GM19467 (cell line): ENCODE measurements around the gene FETUB.
A peak's percentile ranks its signal among the peaks of the same experiment; 100 is the strongest.
"Not testable (repeated sequence)": the region's sequence is repeated elsewhere in the genome, so short reads cannot be mapped to it uniquely, and the experiment has no call there.

Experiments
- ATAC-seq: cut with Tn5 transposase; IDR thresholded peaks from one replicate; pipeline ENCODE4 v1.9.1; 2021; ENCODE audit warnings: mild to moderate bottlenecking, moderate library complexity; ENCODE audit not compliant: unreplicated experiment

Gene FETUB

DNA sequence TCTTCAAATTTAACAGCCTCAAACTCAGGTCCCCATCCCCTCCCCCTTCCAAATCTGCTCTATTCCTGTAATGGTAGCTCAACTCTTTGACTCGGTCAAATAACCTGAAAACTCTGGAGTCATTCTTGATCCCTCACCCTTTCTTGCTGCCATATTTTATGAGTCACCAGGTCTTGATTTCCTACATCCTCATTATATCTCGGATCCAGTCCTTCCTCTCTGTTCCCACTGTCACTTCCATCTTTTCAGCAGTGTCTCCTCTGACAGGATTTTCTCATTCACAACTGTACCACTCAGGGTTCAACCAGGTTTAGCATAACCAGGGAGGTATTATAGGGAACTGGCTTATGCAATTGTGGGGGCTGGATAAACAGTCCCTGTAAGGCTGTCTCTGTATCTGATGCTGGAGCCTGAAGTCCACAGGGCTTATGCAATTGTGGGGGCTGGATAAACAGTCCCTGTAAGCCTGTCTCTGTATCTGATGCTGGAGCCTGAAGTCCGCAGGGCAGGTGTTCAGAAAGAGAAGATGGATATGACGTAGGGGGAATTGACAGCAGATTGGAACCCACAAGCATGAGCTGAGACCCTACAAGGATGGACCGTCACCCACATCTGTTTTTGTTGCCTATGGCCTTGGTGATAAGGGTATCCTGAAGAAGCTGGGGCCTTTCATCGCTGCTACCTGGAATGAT, 9.1 kb upstream of the FETUB start:
- ATAC-seq = no peak

DNA sequence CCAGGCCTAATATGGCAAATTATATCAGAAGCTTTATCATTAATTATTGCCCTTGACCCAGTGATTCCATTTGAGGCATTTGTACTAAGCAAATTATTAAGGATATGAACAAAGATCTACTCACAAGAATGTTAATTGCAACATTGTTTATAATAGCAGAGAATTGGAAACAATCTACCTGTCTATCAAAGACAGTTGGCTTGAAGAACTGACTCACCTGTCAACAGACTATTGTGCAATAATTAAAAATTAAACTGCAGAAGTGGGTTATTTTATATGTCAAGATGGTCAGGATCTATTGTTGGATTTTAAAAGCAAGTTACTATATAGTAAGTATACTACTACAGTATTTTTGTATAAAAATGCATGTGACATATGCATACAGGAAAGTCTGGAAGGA, 6.7 kb upstream of the FETUB start:
- no peak for ATAC-seq

DNA sequence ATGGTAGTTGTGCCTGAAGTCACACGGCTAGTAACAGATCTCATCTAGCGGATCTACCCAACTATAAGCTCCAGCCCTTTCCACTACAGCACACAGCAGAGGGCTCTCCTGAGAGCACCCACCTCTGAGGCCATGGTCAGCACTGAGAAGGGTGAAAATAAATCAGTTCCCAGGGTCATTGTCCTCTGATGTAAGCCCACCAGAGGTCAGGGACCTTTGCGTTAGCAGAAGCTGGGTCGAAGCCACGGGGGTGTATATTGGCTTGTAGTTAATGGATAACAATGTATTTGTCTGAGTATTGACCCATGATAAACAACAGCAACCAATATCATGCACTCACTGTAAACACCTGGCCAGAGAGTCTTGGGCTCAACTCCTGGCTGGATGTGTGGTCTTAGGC, 6.0 kb upstream of the FETUB start:
- ATAC-seq = not testable (repeated sequence)

GRCh38 chr3:186635532-186635931, 4.7 kb upstream of the FETUB start:
- no peak for ATAC-seq

DNA sequence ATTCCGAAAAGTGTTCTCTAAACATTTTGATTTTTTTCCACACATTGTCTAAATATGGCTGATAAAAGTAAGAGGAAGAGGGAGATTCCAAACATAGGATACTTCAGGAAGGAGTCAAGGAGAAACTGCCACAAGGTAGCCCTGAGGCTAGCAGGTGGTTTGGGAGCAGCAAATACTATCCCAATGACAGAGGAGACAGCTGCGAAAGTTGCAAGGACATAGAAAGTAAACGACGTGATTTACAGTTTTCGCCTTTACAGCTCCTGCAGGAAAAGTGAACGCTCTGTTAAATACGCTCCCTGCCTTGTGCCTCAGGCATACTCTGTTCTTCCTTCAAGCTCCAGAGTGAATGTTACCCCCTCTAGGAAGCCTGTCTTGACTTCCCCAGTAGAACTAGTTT, 3.7 kb upstream of the FETUB start:
- no peak for ATAC-seq

DNA sequence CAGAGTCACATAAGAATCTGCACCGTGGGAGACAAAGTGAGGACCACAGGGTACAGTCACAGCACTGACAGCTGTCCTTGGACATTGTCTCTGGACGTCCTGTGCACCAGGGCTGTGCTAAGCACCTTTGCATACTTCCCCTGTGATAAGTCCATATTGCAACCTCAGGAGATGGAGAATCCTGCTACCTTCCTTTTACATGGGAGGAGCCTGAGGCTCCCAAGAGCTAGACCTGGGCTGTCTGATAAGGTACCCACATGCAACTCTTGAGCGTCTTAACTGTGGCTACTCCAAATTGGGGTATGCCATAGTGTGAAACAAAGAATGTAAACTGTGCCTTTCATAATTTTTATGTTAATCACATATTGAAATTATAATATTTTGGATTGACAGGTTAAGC, 2.5 kb upstream of the FETUB start:
- no peak for ATAC-seq

DNA sequence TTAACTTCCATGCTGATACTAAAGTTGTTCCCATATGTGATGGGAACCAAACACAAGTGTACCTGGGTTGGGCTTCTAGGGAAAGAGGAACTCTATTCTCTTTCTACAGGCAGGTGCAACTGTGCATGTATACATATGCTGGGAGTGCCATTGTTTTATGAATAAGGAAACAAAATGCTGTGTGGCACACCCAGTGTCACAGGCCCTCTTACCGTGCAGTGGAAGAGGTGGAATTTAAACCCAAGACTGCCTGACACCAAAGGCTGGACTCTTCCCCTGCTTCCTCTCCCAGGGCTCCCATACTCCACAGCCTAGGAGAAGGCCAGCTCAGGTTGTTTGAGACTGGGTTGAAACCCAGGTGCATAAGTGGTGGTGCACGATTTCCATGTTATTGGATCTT, 1.9 kb upstream of the FETUB start:
- ATAC-seq = no peak

DNA sequence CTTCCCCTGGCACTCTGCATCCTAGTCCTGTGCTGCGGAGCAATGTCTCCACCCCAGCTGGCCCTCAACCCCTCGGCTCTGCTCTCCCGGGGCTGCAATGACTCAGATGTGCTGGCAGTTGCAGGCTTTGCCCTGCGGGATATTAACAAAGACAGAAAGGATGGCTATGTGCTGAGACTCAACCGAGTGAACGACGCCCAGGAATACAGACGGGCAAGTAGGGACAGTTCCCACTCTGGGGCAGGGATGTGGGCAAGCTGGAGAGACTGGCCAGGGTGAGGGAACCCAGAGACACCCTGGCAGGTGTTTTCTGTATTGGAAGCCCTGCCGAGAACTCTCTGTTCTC, 247 bp downstream of the FETUB start:
- ATAC-seq = no peak

DNA sequence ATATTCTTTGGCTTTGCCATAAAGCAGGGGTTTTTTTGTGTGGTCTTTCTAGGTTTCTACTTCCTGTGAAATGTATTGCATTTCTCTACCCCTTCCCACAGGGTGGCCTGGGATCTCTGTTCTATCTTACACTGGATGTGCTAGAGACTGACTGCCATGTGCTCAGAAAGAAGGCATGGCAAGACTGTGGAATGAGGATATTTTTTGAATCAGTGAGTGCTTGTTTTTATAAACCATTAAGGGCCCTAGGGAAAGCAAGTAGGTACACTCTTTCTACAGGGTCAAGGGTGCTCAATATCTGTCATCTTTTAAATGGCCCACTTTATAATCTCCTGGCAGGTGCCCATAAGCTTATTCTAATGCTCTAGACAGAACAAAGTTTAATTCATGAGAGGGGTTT, 730 bp downstream of the FETUB start:
- ATAC-seq = no peak

- no peak for ATAC-seq
Observed at GRCh38 chr3:186642014-186642413, 1.8 kb downstream of the FETUB start.

- no peak for ATAC-seq
Observed at GRCh38 chr3:186643493-186643892, 3.3 kb downstream of the FETUB start.

DNA sequence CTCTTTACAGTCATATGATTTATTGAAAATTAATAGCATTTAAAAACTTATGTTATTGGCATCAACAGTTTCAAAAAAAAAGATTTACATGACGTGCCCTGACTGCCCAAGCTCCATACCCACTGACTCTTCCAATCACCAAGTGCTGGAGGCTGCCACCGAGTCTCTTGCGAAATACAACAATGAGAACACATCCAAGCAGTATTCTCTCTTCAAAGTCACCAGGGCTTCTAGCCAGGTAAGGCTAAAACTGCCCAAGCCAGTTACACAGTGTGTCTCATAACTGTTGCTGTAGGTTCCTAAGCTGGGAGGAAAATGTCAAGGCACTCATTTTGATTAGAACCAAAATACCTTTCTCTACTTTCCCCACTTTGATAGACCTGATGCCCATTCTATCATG, 4.5 kb downstream of the FETUB start:
- no peak for ATAC-seq

GRCh38 chr3:186646106-186646505, 5.9 kb downstream of the FETUB start:
- no peak for ATAC-seq

- no peak for ATAC-seq
Observed at GRCh38 chr3:186646841-186647240, 6.6 kb downstream of the FETUB start.

- ATAC-seq = no peak
Observed at GRCh38 chr3:186648851-186649250, 8.7 kb downstream of the FETUB start.

DNA sequence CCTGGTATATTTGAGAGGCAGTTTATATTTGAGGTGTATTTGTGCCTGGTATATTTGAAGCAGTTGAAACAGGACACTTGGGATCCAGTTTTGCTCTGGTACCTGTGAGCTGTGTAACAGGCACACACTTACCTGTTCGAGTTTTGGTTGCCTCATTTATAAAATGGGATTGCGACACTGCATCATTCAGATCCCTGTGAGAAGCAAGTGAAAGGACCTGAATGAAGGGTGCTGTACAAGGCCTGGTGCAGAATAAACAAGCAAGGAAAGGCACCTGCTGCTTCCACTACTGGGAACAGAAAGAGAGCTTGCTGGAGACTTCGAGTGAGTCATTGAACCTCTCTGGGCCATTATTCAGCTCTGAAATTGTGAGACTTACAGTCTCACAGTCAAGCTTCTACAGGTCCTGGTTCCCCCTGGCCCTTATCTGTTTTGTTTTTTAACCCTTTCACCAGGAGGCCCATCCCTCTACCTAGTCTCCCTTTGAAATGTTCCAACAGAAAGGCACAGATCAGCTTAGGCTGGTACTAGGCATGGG, 11.5 kb downstream of the FETUB start:
- ATAC-seq = no peak

DNA sequence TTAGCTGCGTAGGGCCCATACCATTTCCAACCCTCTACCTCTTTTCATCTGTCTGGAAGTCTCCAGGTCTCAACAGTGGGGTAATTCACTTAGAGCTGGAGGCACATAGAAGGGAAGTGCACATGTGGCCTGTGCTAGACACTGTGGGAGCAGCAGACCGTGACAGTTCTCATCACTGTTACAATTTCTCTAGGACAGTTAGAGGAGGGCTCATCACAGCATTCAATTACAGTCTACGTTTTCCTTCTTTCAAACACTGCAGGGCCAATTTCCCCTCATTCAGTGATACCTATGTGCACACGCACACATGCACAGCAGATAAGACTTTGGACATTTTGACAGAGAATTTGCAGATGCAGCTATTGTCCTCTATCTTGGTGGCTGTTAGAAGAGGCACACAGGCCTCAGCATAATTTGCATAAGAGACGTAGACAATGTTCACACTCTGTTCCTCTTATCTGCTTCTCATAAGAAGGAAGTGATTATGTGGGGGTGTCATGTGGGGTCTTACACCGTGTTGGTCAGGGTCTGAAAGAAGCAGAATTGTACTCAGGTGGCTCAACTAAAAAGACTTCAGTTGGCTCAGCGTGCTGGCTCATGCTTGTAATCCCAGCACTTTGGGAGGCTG, 13.0 kb downstream of the FETUB start:
- ATAC-seq = peak; percentile 94

- no peak for ATAC-seq
Observed at GRCh38 chr3:186653984-186654383, 13.8 kb downstream of the FETUB start.

GRCh38 chr3:186663361-186664118, 23.3 kb downstream of the FETUB start:
- no peak for ATAC-seq

DNA sequence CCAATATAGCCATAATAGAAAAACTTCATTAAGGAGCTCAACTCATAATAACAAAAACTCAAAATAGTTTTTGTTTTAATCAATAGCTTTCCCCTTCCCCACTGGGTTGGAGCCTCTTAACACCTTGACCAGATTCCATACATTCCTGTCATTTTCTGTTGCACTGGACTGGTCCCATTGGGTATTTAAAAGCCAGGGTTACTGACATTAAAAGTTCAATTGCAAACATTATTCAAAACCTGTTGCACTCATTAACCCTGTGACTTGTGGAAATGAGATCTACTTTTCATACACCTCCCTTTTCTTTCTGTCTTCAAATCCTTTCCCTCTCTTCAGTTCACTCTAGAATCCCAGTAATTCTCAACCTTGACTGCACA, 23.9 kb downstream of the FETUB start:
- ATAC-seq = no peak

DNA sequence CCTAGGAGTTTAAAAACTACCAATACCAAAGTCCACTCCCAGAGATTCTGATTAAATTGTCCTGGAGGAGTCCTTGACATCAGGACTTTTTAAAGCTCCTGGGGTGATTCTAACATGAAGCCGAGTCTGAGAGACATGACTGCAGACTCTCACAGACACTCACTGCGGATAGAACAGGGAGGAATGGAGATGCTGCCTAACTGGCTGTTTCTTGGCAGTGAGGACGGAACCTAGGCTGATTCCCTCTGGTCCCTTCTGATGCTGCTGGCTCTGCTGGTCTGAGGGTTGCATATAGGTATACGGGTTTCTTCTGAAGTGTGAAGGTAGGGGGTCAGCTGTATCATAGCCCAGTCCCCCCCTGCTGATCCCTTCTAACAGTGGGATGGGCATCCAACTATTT, 24.3 kb downstream of the FETUB start:
- no peak for ATAC-seq

DNA sequence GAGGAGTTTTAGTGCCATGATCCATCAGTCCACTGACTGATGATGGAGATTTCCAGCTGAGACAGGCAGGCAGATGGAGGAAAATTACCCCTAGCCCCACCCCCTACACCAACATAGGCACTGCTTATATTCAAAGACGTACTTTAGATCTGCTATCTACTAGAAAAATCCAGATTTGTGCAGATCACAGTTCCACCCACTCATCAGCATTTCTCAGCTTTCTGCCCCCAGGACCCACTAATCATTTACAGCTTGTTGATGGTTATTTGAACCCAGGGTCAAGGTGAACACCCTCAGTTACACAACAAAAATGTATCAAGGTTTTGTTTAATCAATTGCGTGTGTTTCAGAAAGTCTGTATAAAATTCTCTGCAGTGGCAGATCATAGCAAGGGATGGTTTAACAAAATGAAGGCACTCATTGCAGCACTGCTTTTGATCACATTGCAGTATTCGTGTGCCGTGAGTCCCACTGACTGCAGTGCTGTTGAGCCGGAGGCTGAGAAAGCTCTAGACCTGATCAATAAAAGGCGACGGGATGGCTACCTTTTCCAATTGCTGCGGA, 25.5 kb downstream of the FETUB start, which contains the start of gene HRG:
Gene HRG (plus strand): TSS at position 390 of the 564 bp plus-strand sequence. CDS start 18 bp downstream, at position 408.
- ATAC-seq = no peak
